Measurements from ENCODE around the gene MAPK11. TPM values are rescaled to one million over a fixed set of nuclear protein-coding genes. Genes with fewer than 3 reads are reported as not detected.

Gene MAPK11
- total RNA-seq, 1 experiment from 2014 or later: 5.5 TPM

- no TSS peak for BruUV-seq (replicated peaks)
- H3K4me1 ChIP-seq (replicated peaks; ENCODE audit: insufficient read depth): peaks cover 38% of the 10 kb centered on the region
- H3F3A ChIP-seq (ENCODE audit: insufficient read depth, low read depth): peaks cover 55% of the 10 kb centered on the region
- DNase-seq: no peak
- no peaks in the 10 kb centered on the region for H3K27me3 ChIP-seq (ENCODE audit: insufficient read depth, low read depth)
- intact Hi-C loops (cut with micrococcal nuclease; ENCODE audit: unreplicated experiment): no loop called here
- POLR2A ChIA-PET (ENCODE audit: unreplicated experiment): no interaction called here
- no peaks in the 10 kb centered on the region for H3K9me3 ChIP-seq (ENCODE audit: insufficient read depth, low read depth)
- no peak overlapping the region for H3K4me3 ChIP-seq
- no peak overlapping the region for H2AFZ ChIP-seq
- peaks cover 39% of the 10 kb centered on the region for H3K79me2 ChIP-seq (ENCODE audit: low read depth)
- H3K27ac ChIP-seq: no peak overlapping the region
- peaks cover 28% of the 10 kb centered on the region for H4K20me1 ChIP-seq (ENCODE audit: insufficient read depth)
- H3K36me3 ChIP-seq (ENCODE audit: low read depth): peaks cover 56% of the 10 kb centered on the region
- CTCF ChIA-PET: no interaction called here
- no peak overlapping the region for H3K4me2 ChIP-seq
- TF ChIP-seq CTCF (conservative IDR thresholded peaks at IDR 0.05) (no peak), EZH2 (IDR thresholded peaks at IDR 0.05; ENCODE audit: low read depth) (no peak)
- no peaks in the 10 kb centered on the region for H3K9me2 ChIP-seq (ENCODE audit: insufficient read depth)
Observed at GRCh38 chr22:50284479-50284878, 14.3 kb upstream of the MAPK11 start.

GRCh38 chr22:50283821-50284220 lies 13.6 kb upstream of the MAPK11 start:
- ChIA-PET CTCF (no interaction called here), POLR2A (ENCODE audit: unreplicated experiment) (no interaction called here)
- H3K27ac ChIP-seq: no peak overlapping the region
- H3K4me3 ChIP-seq: no peak overlapping the region
- no peak for DNase-seq
- H2AFZ ChIP-seq: no peak overlapping the region
- no TSS peak for BruUV-seq (replicated peaks)
- H3K4me2 ChIP-seq: peak overlapping the region; percentile 75
- H3K4me1 ChIP-seq (replicated peaks; ENCODE audit: insufficient read depth): peaks cover 38% of the 10 kb centered on the region
- no peaks in the 10 kb centered on the region for H3K27me3 ChIP-seq (ENCODE audit: insufficient read depth, low read depth)
- H3K9me2 ChIP-seq (ENCODE audit: insufficient read depth): no peaks in the 10 kb centered on the region
- H3K36me3 ChIP-seq (ENCODE audit: low read depth): peaks cover 56% of the 10 kb centered on the region
- intact Hi-C loops (cut with micrococcal nuclease; ENCODE audit: unreplicated experiment): loop anchor here (2.0 kb wide), 1 partner anchor 59 kb away; the partner anchor contains the start of gene PPP6R2
- no peaks in the 10 kb centered on the region for H3K9me3 ChIP-seq (ENCODE audit: insufficient read depth, low read depth)
- peaks cover 32% of the 10 kb centered on the region for H3K79me2 ChIP-seq (ENCODE audit: low read depth)
- peaks cover 27% of the 10 kb centered on the region for H4K20me1 ChIP-seq (ENCODE audit: insufficient read depth)
- no peak for TF ChIP-seq EZH2 (IDR thresholded peaks at IDR 0.05; ENCODE audit: low read depth)
- TF ChIP-seq CTCF (conservative IDR thresholded peaks at IDR 0.05): no peak
- H3F3A ChIP-seq (ENCODE audit: insufficient read depth, low read depth): peaks cover 59% of the 10 kb centered on the region

GRCh38 chr22:50282361-50283155 lies 12.4 kb upstream of the MAPK11 start:
- H3K27me3 ChIP-seq (ENCODE audit: insufficient read depth, low read depth): no peaks in the 10 kb centered on the region
- CTCF ChIA-PET: no interaction called here
- peak overlapping the region; percentile 73 for H3K27ac ChIP-seq
- BruUV-seq (replicated peaks): no TSS peak
- peaks cover 54% of the 10 kb centered on the region for H3K36me3 ChIP-seq (ENCODE audit: low read depth)
- H3K4me2 ChIP-seq: peak overlapping the region; percentile 75
- no peak overlapping the region for H2AFZ ChIP-seq
- H3K4me1 ChIP-seq (replicated peaks; ENCODE audit: insufficient read depth): peaks cover 38% of the 10 kb centered on the region
- POLR2A ChIA-PET (ENCODE audit: unreplicated experiment): interaction anchor here (0.6 kb wide), 1 partner anchor 11 kb away, joined by 9 read pairs; no protein-coding TSS in a partner anchor
- peaks cover 21% of the 10 kb centered on the region for H3K79me2 ChIP-seq (ENCODE audit: low read depth)
- H3F3A ChIP-seq (ENCODE audit: insufficient read depth, low read depth): peaks cover 57% of the 10 kb centered on the region
- no peaks in the 10 kb centered on the region for H3K9me3 ChIP-seq (ENCODE audit: insufficient read depth, low read depth)
- peak; percentile 93 to 99 for DNase-seq
- peak overlapping the region; percentile 45 for H3K4me3 ChIP-seq
- peaks cover 16% of the 10 kb centered on the region for H4K20me1 ChIP-seq (ENCODE audit: insufficient read depth)
- intact Hi-C loops (cut with micrococcal nuclease; ENCODE audit: unreplicated experiment): loop anchor here (1.0 to 2.0 kb wide), 3 partner anchors 11 to 60 kb away; partner anchors contain the start of gene PPP6R2
- no peak for TF ChIP-seq CTCF (conservative IDR thresholded peaks at IDR 0.05)
- no peak for TF ChIP-seq EZH2 (IDR thresholded peaks at IDR 0.05; ENCODE audit: low read depth)
- no peaks in the 10 kb centered on the region for H3K9me2 ChIP-seq (ENCODE audit: insufficient read depth)

All from PC-9 (cell line).